Activated T-helper 2 cell treated with anti-CD3 and anti-CD28 coated beads, Interferon-gamma antibody, Interleukin-2, Interleukin-4, amounts not matched to agents 10 μg/mL and 5 μg/mL and 100 μg/mL, durations not matched to agents 14 hours and 24 hours and 36 hours (primary cell): Measurements from ENCODE around the gene LAMA3. TPM values are rescaled to one million over a fixed set of nuclear protein-coding genes. Genes with fewer than 3 reads are reported as not detected.

Experiments
- DNase-seq: peaks from one replicate; pipeline ENCODE4 v3.0.0; 2021; ENCODE audit warnings: low spot score
- H3K27ac Mint-ChIP-seq: one replicate; pipeline ENCODE4 v1.8.0; 2021; ENCODE audit warnings: mixed read lengths
- H3K27me3 Mint-ChIP-seq: one replicate; pipeline ENCODE4 v1.8.0; 2021; ENCODE audit warnings: low read depth, mixed read lengths
- H3K36me3 Mint-ChIP-seq: one replicate; pipeline ENCODE4 v1.8.0; 2021; ENCODE audit warnings: low read depth, mixed read lengths
- H3K4me1 Mint-ChIP-seq: one replicate; pipeline ENCODE4 v1.8.0; 2021; ENCODE audit warnings: low read depth, mixed read lengths
- H3K4me3 Mint-ChIP-seq: one replicate; pipeline ENCODE4 v1.8.0; 2021; ENCODE audit warnings: low read depth, mild to moderate bottlenecking, moderate library complexity, mixed read lengths
- H3K9me3 Mint-ChIP-seq: one replicate; pipeline ENCODE4 v1.8.0; 2021; ENCODE audit warnings: mixed read lengths
- intact Hi-C: fragments of 100-400 bp; cut with micrococcal nuclease; formaldehyde crosslinking; loops from one replicate; pipeline ENCODE4 v1.15.1; 2023
- total RNA-seq: library from RNA; stranded (reverse); gene quantifications from 2 replicates; pipeline ENCODE4 v1.2.3, GENCODE V29; 2022

The LAMA3 gene
- total RNA-seq, 1 donor from 2014 or later = not detected

GRCh38 chr18:23658285-23658684, 31.0 kb upstream of the LAMA3 start:
- DNase-seq = no peak
- Mint-ChIP-seq H3K4me3 (no peak overlapping the region), H3K27me3 (peaks cover 51% of the 10 kb centered on the region), H3K36me3 (no peaks in the 10 kb centered on the region), H3K9me3 (no peaks in the 10 kb centered on the region), H3K4me1 (peaks cover 12% of the 10 kb centered on the region), H3K27ac (no peak overlapping the region)
- intact Hi-C loops = no loop called here

- no peak for DNase-seq
- H3K4me1 Mint-ChIP-seq = peaks cover 17% of the 10 kb centered on the region
- no peaks in the 10 kb centered on the region for H3K9me3 Mint-ChIP-seq
- H3K27me3 Mint-ChIP-seq = peaks cover 70% of the 10 kb centered on the region
- H3K36me3 Mint-ChIP-seq = no peaks in the 10 kb centered on the region
- peak overlapping the region; percentile 69 for H3K4me3 Mint-ChIP-seq
- H3K27ac Mint-ChIP-seq = no peak overlapping the region
- intact Hi-C loops = loop anchor here (5.0 kb wide), 1 partner anchor 35 kb away; no protein-coding TSS in a partner anchor
Observed at GRCh38 chr18:23661735-23662308, 27.4 kb upstream of the LAMA3 start.

- no peaks in the 10 kb centered on the region for H3K9me3 Mint-ChIP-seq
- peak within 1 kb of the TSS; percentile 9 for H3K27ac Mint-ChIP-seq
- peak; percentile 54 for DNase-seq
- no peaks in the 10 kb centered on the region for H3K36me3 Mint-ChIP-seq
- H3K4me3 Mint-ChIP-seq = peak within 1 kb of the TSS; percentile 82
- H3K27me3 Mint-ChIP-seq = peaks cover 69% of the 10 kb centered on the region
- intact Hi-C loops = loop anchor here (5.0 kb wide), 1 partner anchor 35 kb away; no protein-coding TSS in a partner anchor
- peaks cover 17% of the 10 kb centered on the region for H3K4me1 Mint-ChIP-seq
Observed at GRCh38 chr18:23662309-23663263, 26.7 kb upstream of the LAMA3 start, which contains the start of gene ANKRD29. ANKRD29 (minus strand) TSS chr18:23662911; CDS start chr18:23662730, 181 bp downstream.

- H3K9me3 Mint-ChIP-seq = no peaks in the 10 kb centered on the region
- peaks cover 69% of the 10 kb centered on the region for H3K27me3 Mint-ChIP-seq
- no peak for DNase-seq
- H3K27ac Mint-ChIP-seq = no peak overlapping the region
- no peak overlapping the region for H3K4me3 Mint-ChIP-seq
- intact Hi-C loops = loop anchor here (5.0 kb wide), 1 partner anchor 37 kb away; no protein-coding TSS in a partner anchor
- H3K4me1 Mint-ChIP-seq = peaks cover 17% of the 10 kb centered on the region
- H3K36me3 Mint-ChIP-seq = no peaks in the 10 kb centered on the region
Observed at GRCh38 chr18:23664674-23665073, 24.6 kb upstream of the LAMA3 start.

- no peak overlapping the region for H3K27ac Mint-ChIP-seq
Observed at GRCh38 chr18:23667114-23667513, 22.1 kb upstream of the LAMA3 start.

GRCh38 chr18:23668731-23669130, 20.5 kb upstream of the LAMA3 start:
- Mint-ChIP-seq H3K4me3 (no peak overlapping the region), H3K9me3 (no peaks in the 10 kb centered on the region), H3K36me3 (no peaks in the 10 kb centered on the region), H3K27ac (no peak overlapping the region), H3K27me3 (peaks cover 42% of the 10 kb centered on the region), H3K4me1 (peaks cover 2% of the 10 kb centered on the region)
- intact Hi-C loops = no loop called here
- no peak for DNase-seq

More at GRCh38 chr18:23667114-23667513, 22.1 kb upstream of the LAMA3 start:
- H3K9me3 Mint-ChIP-seq = no peaks in the 10 kb centered on the region
- no peaks in the 10 kb centered on the region for H3K36me3 Mint-ChIP-seq
- H3K4me1 Mint-ChIP-seq = peaks cover 10% of the 10 kb centered on the region
- no peak overlapping the region for H3K4me3 Mint-ChIP-seq
- DNase-seq = no peak
- intact Hi-C loops = no loop called here
- peaks cover 53% of the 10 kb centered on the region for H3K27me3 Mint-ChIP-seq

- Mint-ChIP-seq H3K9me3 (no peaks in the 10 kb centered on the region), H3K4me3 (no peak overlapping the region), H3K27ac (no peak overlapping the region), H3K4me1 (peaks cover 2% of the 10 kb centered on the region), H3K36me3 (no peaks in the 10 kb centered on the region), H3K27me3 (peaks cover 42% of the 10 kb centered on the region)
- intact Hi-C loops = no loop called here
- DNase-seq = no peak
Observed at GRCh38 chr18:23669202-23669766, 20.0 kb upstream of the LAMA3 start.

GRCh38 chr18:23669804-23670405, 19.3 kb upstream of the LAMA3 start:
- DNase-seq = no peak
- peaks cover 2% of the 10 kb centered on the region for H3K4me1 Mint-ChIP-seq
- H3K36me3 Mint-ChIP-seq = no peaks in the 10 kb centered on the region
- no peak overlapping the region for H3K4me3 Mint-ChIP-seq
- no peaks in the 10 kb centered on the region for H3K9me3 Mint-ChIP-seq
- intact Hi-C loops = no loop called here
- peaks cover 36% of the 10 kb centered on the region for H3K27me3 Mint-ChIP-seq
- H3K27ac Mint-ChIP-seq = no peak overlapping the region

- H3K27ac Mint-ChIP-seq = no peak overlapping the region
- H3K36me3 Mint-ChIP-seq = no peaks in the 10 kb centered on the region
- DNase-seq = no peak
- H3K27me3 Mint-ChIP-seq = peaks cover 35% of the 10 kb centered on the region
- intact Hi-C loops = no loop called here
- no peak overlapping the region for H3K4me3 Mint-ChIP-seq
- no peaks in the 10 kb centered on the region for H3K4me1 Mint-ChIP-seq
- H3K9me3 Mint-ChIP-seq = no peaks in the 10 kb centered on the region
Observed at GRCh38 chr18:23671564-23671963, 17.7 kb upstream of the LAMA3 start.

GRCh38 chr18:23673725-23674124, 15.5 kb upstream of the LAMA3 start:
- Mint-ChIP-seq H3K27ac (no peak overlapping the region), H3K9me3 (no peaks in the 10 kb centered on the region), H3K36me3 (no peaks in the 10 kb centered on the region), H3K27me3 (peaks cover 32% of the 10 kb centered on the region), H3K4me1 (no peaks in the 10 kb centered on the region), H3K4me3 (no peak overlapping the region)
- intact Hi-C loops = no loop called here
- DNase-seq = no peak

- Mint-ChIP-seq H3K36me3 (no peaks in the 10 kb centered on the region), H3K9me3 (no peaks in the 10 kb centered on the region), H3K4me3 (no peak overlapping the region), H3K27ac (no peak overlapping the region), H3K27me3 (peaks cover 31% of the 10 kb centered on the region), H3K4me1 (no peaks in the 10 kb centered on the region)
- intact Hi-C loops = no loop called here
- DNase-seq = no peak
Observed at GRCh38 chr18:23675236-23675635, 14.0 kb upstream of the LAMA3 start.

- peaks cover 33% of the 10 kb centered on the region for H3K27me3 Mint-ChIP-seq
- intact Hi-C loops = no loop called here
- no peaks in the 10 kb centered on the region for H3K4me1 Mint-ChIP-seq
- H3K36me3 Mint-ChIP-seq = no peaks in the 10 kb centered on the region
- H3K27ac Mint-ChIP-seq = no peak overlapping the region
- no peaks in the 10 kb centered on the region for H3K9me3 Mint-ChIP-seq
- H3K4me3 Mint-ChIP-seq = no peak overlapping the region
- DNase-seq = no peak
Observed at GRCh38 chr18:23675896-23676295, 13.4 kb upstream of the LAMA3 start.
